Activated CD4-positive, alpha-beta T cell treated with anti-CD3 and anti-CD28 coated beads, Interleukin-2, amount 10 ng/mL, durations not matched to agents 7 days and 5 days (primary cell): ENCODE data around the gene RRAS. TPM values are rescaled to one million over a fixed set of nuclear protein-coding genes. Genes with fewer than 3 reads are reported as not detected.
A peak's percentile ranks its signal among the peaks of the same experiment; 100 is the strongest.

Source experiments
- CTCF ChIA-PET: fragments of 350-600 bp; sonication (Branson Sonifier 250); formaldehyde crosslinking; loops from one replicate; lab custom pipeline; 2021; ENCODE audit warnings: antibody characterized with exemption; lab: Charles Lee
- POLR2A ChIA-PET: fragments of 350-600 bp; sonication (Branson Sonifier 250); formaldehyde crosslinking; loops from one replicate; lab custom pipeline; 2021; ENCODE audit warnings: antibody characterized with exemption; lab: Charles Lee
- DNase-seq: peaks from one replicate; pipeline ENCODE4 v3.0.0-alpha.2; 2020
- H3K27ac Mint-ChIP-seq: one replicate; pipeline ENCODE4 v1.8.0; 2021; ENCODE audit warnings: mild to moderate bottlenecking, moderate library complexity, mixed read lengths
- H3K27me3 Mint-ChIP-seq: one replicate; pipeline ENCODE4 v1.8.0; 2021; ENCODE audit warnings: mixed read lengths
- H3K36me3 Mint-ChIP-seq: one replicate; pipeline ENCODE4 v1.8.0; 2021; ENCODE audit warnings: low read depth, mixed read lengths
- H3K4me1 Mint-ChIP-seq: one replicate; pipeline ENCODE4 v1.8.0; 2021; ENCODE audit warnings: mixed read lengths
- H3K4me3 Mint-ChIP-seq: one replicate; pipeline ENCODE4 v1.8.0; 2021; ENCODE audit warnings: mild to moderate bottlenecking, moderate library complexity, mixed read lengths
- H3K9me3 Mint-ChIP-seq: one replicate; pipeline ENCODE4 v1.8.0; 2021; ENCODE audit warnings: mixed read lengths
- total RNA-seq, 2 experiments: library from RNA; stranded (reverse); gene quantifications; one replicate each; pipeline ENCODE4 v1.2.3, GENCODE V29; 2021

Gene RRAS
- total RNA-seq, 2 experiments from 2014 or later, result 9.0 to 9.5 TPM

DNA sequence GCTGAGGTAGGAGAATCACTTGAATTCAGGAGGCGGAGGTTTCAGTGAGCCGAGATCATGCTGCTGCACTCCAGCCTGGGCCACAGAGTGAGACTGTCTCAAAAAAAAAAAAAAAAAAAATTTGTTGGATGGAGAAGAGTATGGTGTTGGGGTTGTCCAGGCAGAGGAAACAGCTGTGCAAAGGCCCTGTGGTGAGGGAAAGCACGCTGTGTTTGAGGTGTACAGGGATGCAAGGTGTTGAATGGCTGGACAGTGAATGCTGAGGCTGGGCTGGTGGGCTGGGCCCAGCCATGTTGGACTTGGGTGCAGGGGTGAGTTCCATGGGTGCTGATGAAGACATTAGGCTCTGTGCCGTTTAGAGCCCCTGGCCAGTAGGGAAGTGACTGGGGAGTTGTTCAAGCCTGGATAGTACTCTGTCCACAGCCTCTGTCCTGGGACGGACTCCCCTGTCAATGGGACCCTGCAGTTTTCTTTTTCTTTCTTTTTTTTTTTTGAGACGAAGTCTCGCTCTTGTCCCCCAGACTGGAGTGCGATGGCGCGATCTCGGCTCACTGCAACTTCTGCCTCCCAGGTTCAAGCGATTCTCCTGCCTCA lies 30.3 kb downstream of the RRAS start:
- POLR2A ChIA-PET, result no interaction called here
- peaks cover 15% of the 10 kb centered on the region for H3K36me3 Mint-ChIP-seq
- no peak overlapping the region for H3K27ac Mint-ChIP-seq
- DNase-seq, result no peak
- no peaks in the 10 kb centered on the region for H3K27me3 Mint-ChIP-seq
- CTCF ChIA-PET, result interaction anchor here (0.7 to 1.2 kb wide), 2 partner anchors 9 to 49 kb away, joined by 3 to 5 read pairs; no protein-coding TSS in a partner anchor
- H3K4me1 Mint-ChIP-seq, result peaks cover 11% of the 10 kb centered on the region
- H3K4me3 Mint-ChIP-seq, result no peak overlapping the region
- H3K9me3 Mint-ChIP-seq, result no peaks in the 10 kb centered on the region

GRCh38 chr19:49605605-49606004 lies 34.3 kb downstream of the RRAS start:
- H3K27ac Mint-ChIP-seq, result no peak overlapping the region
- ChIA-PET POLR2A (no interaction called here), CTCF (interaction anchor here (0.9 to 1.5 kb wide), 2 partner anchors 9 to 13 kb away, joined by 3 read pairs; no protein-coding TSS in a partner anchor)
- H3K4me3 Mint-ChIP-seq, result no peak overlapping the region
- no peaks in the 10 kb centered on the region for H3K27me3 Mint-ChIP-seq
- H3K4me1 Mint-ChIP-seq, result peaks cover 2% of the 10 kb centered on the region
- DNase-seq, result no peak
- peaks cover 25% of the 10 kb centered on the region for H3K36me3 Mint-ChIP-seq
- no peaks in the 10 kb centered on the region for H3K9me3 Mint-ChIP-seq

DNA sequence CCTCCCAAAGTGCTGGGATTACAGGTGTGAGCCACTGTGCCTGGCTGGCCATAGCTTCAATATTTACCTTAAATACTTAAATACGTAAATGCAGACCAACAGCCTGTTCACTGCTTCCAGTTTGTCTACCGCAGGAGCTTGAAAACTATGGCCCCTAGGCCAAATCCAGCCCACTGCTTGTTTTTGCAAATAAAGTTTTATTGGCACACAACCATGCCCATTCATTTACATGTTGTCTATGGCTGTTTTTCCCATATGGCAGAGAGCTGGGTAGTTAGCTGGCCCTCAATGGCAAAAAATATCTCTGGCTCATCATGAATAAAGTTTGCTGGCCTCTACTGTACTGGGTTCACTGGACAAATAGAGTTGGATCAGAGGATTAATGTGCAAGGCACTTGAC lies 37.1 kb downstream of the RRAS start:
- CTCF ChIA-PET, result interaction anchor here (1.0 kb wide), 1 partner anchor 70 kb away, joined by 3 read pairs; no protein-coding TSS in a partner anchor
- H3K4me3 Mint-ChIP-seq, result no peak overlapping the region

GRCh38 chr19:49601482-49602038 lies 38.4 kb downstream of the RRAS start:
- ChIA-PET CTCF (interaction anchor here (1.0 kb wide), 1 partner anchor 71 kb away, joined by 3 read pairs; no protein-coding TSS in a partner anchor), POLR2A (no interaction called here)
- Mint-ChIP-seq H3K4me1 (peaks cover 6% of the 10 kb centered on the region), H3K4me3 (no peak overlapping the region), H3K27ac (no peak overlapping the region), H3K9me3 (no peaks in the 10 kb centered on the region), H3K36me3 (peaks cover 45% of the 10 kb centered on the region), H3K27me3 (no peaks in the 10 kb centered on the region)
- DNase-seq, result no peak

More for the DNA sequence above, 37.1 kb downstream of the RRAS start:
- no peaks in the 10 kb centered on the region for H3K9me3 Mint-ChIP-seq
- DNase-seq, result no peak
- H3K27me3 Mint-ChIP-seq, result no peaks in the 10 kb centered on the region
- POLR2A ChIA-PET, result no interaction called here
- no peak overlapping the region for H3K27ac Mint-ChIP-seq
- H3K36me3 Mint-ChIP-seq, result peaks cover 43% of the 10 kb centered on the region
- H3K4me1 Mint-ChIP-seq, result peaks cover 6% of the 10 kb centered on the region

DNA sequence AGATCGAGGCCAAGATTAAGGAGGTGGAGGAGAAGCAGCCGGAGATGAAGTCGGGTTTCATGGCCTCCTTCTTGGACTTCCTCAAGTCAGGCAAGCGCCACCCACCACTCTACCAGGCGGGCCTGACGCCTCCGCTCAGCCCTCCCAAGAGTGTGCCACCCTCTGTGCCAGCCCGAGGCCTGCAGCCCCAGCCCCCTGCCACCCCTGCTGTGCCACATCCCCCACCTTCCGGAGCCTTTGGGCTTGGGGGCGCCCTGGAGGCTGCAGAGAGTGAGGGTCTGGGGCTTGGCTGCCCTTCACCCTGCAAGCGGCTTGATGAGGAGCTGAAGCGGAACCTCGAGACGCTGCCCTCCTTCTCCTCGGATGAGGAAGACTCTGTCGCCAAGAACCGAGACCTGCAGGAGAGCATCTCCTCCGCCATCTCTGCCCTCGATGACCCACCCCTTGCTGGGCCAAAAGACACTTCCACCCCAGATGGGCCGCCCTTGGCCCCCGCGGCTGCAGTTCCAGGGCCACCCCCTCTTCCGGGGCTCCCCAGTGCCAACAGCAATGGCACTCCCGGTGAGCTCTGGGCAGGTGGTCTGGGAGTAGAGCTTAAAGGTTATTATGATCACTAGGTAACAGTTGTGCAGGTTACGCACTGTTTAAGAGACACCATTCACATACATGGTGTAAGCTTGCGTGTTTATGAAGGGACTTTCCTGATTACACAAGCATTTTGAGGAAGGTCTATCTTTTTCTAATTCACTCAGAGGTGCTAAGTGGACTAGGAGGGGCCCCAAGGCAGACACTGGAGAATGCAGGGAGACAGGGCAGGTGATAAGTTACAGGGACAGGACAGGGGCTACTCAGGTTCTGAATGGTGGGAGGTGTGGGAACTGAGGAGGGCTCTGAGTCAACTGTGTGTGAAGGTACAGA lies 40.3 kb downstream of the RRAS start:
- Mint-ChIP-seq H3K4me1 (peaks cover 6% of the 10 kb centered on the region), H3K27me3 (no peaks in the 10 kb centered on the region), H3K9me3 (no peaks in the 10 kb centered on the region), H3K27ac (peak overlapping the region; percentile 25), H3K36me3 (peaks cover 45% of the 10 kb centered on the region), H3K4me3 (no peak overlapping the region)
- CTCF ChIA-PET, result no interaction called here
- POLR2A ChIA-PET, result no interaction called here
- no peak for DNase-seq

DNA sequence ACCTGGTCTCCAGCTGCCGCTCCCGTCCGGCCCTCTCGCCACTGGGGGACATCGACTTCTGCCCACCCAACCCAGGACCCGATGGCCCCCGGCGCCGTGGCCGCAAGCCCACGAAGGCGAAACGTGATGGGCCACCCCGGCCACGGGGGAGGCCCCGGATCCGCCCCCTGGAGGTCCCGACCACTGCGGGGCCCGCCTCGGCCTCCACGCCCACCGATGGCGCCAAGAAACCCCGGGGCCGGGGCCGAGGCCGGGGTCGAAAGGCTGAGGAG lies 42.3 kb downstream of the RRAS start:
- no peak for DNase-seq
- CTCF ChIA-PET, result interaction anchor here (1.1 kb wide), 1 partner anchor 155 kb away, joined by 4 read pairs; no protein-coding TSS in a partner anchor
- H3K27me3 Mint-ChIP-seq, result no peaks in the 10 kb centered on the region
- H3K9me3 Mint-ChIP-seq, result no peaks in the 10 kb centered on the region
- POLR2A ChIA-PET, result no interaction called here
- H3K4me1 Mint-ChIP-seq, result peaks cover 17% of the 10 kb centered on the region
- peaks cover 50% of the 10 kb centered on the region for H3K36me3 Mint-ChIP-seq
- H3K4me3 Mint-ChIP-seq, result no peak overlapping the region
- H3K27ac Mint-ChIP-seq, result no peak overlapping the region

DNA sequence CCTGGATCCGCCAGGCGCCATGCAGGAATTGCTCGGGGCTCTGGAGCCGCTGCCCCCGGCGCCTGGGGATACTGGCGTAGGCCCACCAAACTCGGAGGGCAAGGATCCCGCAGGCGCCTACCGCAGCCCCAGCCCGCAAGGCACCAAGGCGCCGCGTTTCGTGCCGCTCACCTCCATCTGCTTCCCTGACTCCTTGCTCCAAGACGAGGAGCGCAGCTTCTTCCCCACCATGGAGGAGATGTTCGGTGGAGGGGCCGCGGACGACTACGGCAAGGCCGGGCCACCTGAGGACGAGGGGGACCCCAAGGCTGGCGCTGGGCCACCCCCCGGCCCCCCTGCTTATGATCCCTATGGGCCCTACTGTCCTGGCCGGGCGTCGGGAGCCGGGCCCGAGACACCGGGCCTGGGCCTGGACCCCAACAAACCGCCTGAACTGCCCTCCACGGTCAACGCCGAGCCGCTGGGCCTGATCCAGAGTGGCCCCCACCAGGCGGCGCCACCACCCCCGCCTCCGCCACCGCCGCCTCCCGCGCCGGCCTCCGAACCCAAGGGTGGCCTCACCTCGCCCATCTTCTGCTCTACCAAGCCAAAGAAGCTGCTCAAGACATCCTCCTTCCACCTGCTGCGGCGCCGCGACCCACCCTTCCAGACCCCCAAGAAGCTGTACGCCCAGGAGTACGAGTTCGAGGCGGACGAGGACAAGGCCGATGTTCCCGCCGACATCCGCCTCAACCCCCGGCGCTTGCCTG lies 42.8 kb downstream of the RRAS start:
- Mint-ChIP-seq H3K27me3 (no peaks in the 10 kb centered on the region), H3K27ac (no peak overlapping the region), H3K4me3 (no peak overlapping the region), H3K36me3 (peaks cover 49% of the 10 kb centered on the region), H3K4me1 (peaks cover 19% of the 10 kb centered on the region), H3K9me3 (no peaks in the 10 kb centered on the region)
- ChIA-PET CTCF (interaction anchor here (0.5 to 1.3 kb wide), 3 partner anchors 8 to 155 kb away, joined by 3 to 4 read pairs (median 3); no protein-coding TSS in a partner anchor), POLR2A (no interaction called here)
- DNase-seq, result no peak

GRCh38 chr19:49596407-49596806 lies 43.5 kb downstream of the RRAS start:
- H3K27ac Mint-ChIP-seq, result no peak overlapping the region
- H3K36me3 Mint-ChIP-seq, result peaks cover 44% of the 10 kb centered on the region
- ChIA-PET CTCF (interaction anchor here (0.5 to 1.4 kb wide), 5 partner anchors 9 to 736 kb away, joined by 3 to 5 read pairs (median 3); no protein-coding TSS in a partner anchor), POLR2A (no interaction called here)
- H3K4me3 Mint-ChIP-seq, result no peak overlapping the region
- no peaks in the 10 kb centered on the region for H3K9me3 Mint-ChIP-seq
- no peaks in the 10 kb centered on the region for H3K27me3 Mint-ChIP-seq
- peaks cover 19% of the 10 kb centered on the region for H3K4me1 Mint-ChIP-seq
- DNase-seq, result no peak

GRCh38 chr19:49595819-49596404 lies 44.0 kb downstream of the RRAS start:
- H3K27ac Mint-ChIP-seq, result no peak overlapping the region
- H3K4me1 Mint-ChIP-seq, result peaks cover 19% of the 10 kb centered on the region
- CTCF ChIA-PET, result interaction anchor here (0.5 to 1.4 kb wide), 4 partner anchors 10 to 735 kb away, joined by 3 to 5 read pairs (median 4); no protein-coding TSS in a partner anchor
- no peaks in the 10 kb centered on the region for H3K27me3 Mint-ChIP-seq
- no peak for DNase-seq
- H3K36me3 Mint-ChIP-seq, result peaks cover 39% of the 10 kb centered on the region
- H3K9me3 Mint-ChIP-seq, result no peaks in the 10 kb centered on the region
- POLR2A ChIA-PET, result no interaction called here
- H3K4me3 Mint-ChIP-seq, result no peak overlapping the region

DNA sequence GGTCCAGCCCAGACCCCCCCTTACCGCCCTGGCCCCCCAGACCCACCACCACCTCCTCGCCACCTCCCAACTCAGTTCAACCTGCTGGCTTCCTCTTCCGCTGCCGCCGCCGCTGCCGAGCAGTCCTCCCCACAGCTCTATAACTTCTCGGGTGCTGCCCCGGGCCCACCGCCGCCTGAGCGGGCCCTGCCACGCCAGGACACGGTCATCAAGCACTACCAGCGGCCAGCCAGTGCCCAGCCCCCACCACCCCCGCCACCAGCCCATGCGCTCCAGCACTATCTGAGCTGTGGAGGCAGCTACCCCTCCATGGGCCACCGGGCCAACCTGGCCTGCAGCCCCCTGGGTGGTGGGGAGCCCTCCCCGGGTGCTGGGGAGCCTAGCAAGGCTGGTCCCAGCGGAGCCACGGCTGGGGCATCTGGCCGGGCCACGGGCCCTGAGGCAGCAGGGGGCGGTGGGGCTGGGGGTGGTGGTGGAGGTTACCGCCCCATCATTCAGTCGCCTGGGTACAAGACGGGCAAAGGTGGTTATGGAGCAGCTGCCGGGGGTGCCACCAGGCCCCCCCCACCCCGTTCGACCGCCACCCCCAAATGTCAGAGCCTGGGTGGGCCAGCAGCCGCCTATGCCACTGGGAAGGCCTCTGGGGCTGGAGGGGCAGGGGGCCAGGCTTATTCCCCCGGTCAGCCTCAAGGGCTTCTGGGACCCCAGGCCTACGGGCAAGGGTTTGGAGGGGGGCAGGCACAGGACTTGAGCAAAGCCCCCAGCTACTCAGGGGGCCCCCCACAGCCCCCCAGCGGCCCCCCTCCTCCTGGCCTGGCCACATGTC lies 44.7 kb downstream of the RRAS start:
- Mint-ChIP-seq H3K9me3 (no peaks in the 10 kb centered on the region), H3K27me3 (no peaks in the 10 kb centered on the region), H3K4me1 (peaks cover 20% of the 10 kb centered on the region), H3K27ac (no peak overlapping the region), H3K36me3 (peaks cover 34% of the 10 kb centered on the region), H3K4me3 (no peak overlapping the region)
- CTCF ChIA-PET, result interaction anchor here (0.8 to 1.4 kb wide), 3 partner anchors 10 to 25 kb away, joined by 3 to 5 read pairs (median 4); no protein-coding TSS in a partner anchor
- POLR2A ChIA-PET, result no interaction called here
- DNase-seq, result no peak

GRCh38 chr19:49594157-49594992 lies 45.6 kb downstream of the RRAS start:
- peak overlapping the region; percentile 90 for H3K4me3 Mint-ChIP-seq
- ChIA-PET CTCF (interaction anchor here (0.8 kb wide), 1 partner anchor 24 kb away, joined by 4 read pairs; no protein-coding TSS in a partner anchor), POLR2A (no interaction called here)
- H3K36me3 Mint-ChIP-seq, result peaks cover 27% of the 10 kb centered on the region
- H3K9me3 Mint-ChIP-seq, result no peaks in the 10 kb centered on the region
- H3K27me3 Mint-ChIP-seq, result no peaks in the 10 kb centered on the region
- peak overlapping the region; percentile 90 for H3K27ac Mint-ChIP-seq
- H3K4me1 Mint-ChIP-seq, result peaks cover 25% of the 10 kb centered on the region
- DNase-seq, result no peak
